Hepatocyte (in vitro differentiated cells): ENCODE data around the gene GNAT1.

ENCODE experiments used
- CTCF ChIP-seq: fragments of 200-600 bp; sonication (generic); IDR thresholded peaks from 2 replicates; pipeline ENCODE4 v1.5.1; 2016; ENCODE audit warnings: antibody characterized with exemption, mild to moderate bottlenecking; ENCODE audit not compliant: poor library complexity
- EZH2phosphoT487 ChIP-seq: fragments of 200-600 bp; sonication (generic); IDR thresholded peaks from one replicate; pipeline ENCODE4 v1.6.1; 2018; ENCODE audit warnings: antibody characterized with exemption, mild to moderate bottlenecking, low read depth, moderate library complexity; ENCODE audit not compliant: unreplicated experiment, severe bottlenecking

- TF ChIP-seq EZH2phosphoT487 (no peak), CTCF (no peak)
Measured at GRCh38 chr3:50212971-50213370, 21.6 kb downstream of the GNAT1 start.
